ENCODE results near the gene ZBTB48. TPM values are rescaled to one million over a fixed set of nuclear protein-coding genes. Genes with fewer than 3 reads are reported as not detected.

ZBTB48 gene
- total RNA-seq, 1 donor from 2014 or later, result 18.3 TPM

DNA sequence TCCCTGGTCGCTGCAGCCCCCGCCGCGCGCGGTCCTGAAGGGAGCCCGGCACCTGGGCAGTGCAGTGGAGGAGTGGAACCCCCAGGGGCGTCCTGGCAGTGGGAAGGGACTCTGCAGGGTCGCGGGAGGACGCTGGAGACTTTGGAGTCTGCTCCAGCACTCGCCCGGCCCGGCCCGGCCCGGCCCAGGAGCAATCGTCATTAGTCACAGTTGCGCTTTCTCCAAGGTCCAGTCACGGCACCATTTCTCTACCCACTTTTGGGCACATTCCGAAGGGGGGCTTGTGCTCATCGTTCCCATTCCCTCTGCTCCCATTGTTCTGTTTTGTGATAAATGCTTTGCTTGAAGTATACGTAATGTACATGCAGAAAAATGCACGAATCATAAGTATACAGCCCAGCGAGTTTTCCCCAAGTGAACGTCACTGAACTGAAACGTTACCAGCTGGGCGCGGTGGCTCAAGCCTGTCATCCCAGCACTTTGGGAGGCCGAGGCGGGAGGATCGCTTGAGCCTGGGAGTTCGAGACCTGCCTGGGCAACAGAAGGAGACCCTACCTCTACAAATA, 45.9 kb downstream of the ZBTB48 start:
- H3K4me1 Mint-ChIP-seq, result peaks cover 16% of the 10 kb centered on the region
- Histone ChIP-seq H3K79me2 (ENCODE audit: low read depth) (peaks cover 51% of the 10 kb centered on the region), H3K27me3 (no peaks in the 10 kb centered on the region), H3K36me3 (no peaks in the 10 kb centered on the region), H3K27ac (no peak overlapping the region), H3K4me3 (peak overlapping the region; percentile 64), H3K9me3 (ENCODE audit: low read depth) (no peaks in the 10 kb centered on the region), H4K20me1 (ENCODE audit: low read depth) (peaks cover 52% of the 10 kb centered on the region), H3K4me2 (peak overlapping the region; percentile 91), H3K9ac (peak overlapping the region; percentile 74), H3K4me1 (peaks cover 8% of the 10 kb centered on the region), H2AFZ (replicated peaks) (no peak overlapping the region), H3F3A (ENCODE audit: low read depth) (peaks cover 27% of the 10 kb centered on the region)
- H3K27ac Mint-ChIP-seq, result peak overlapping the region; percentile 90
- TF ChIP-seq, protein P1, sequence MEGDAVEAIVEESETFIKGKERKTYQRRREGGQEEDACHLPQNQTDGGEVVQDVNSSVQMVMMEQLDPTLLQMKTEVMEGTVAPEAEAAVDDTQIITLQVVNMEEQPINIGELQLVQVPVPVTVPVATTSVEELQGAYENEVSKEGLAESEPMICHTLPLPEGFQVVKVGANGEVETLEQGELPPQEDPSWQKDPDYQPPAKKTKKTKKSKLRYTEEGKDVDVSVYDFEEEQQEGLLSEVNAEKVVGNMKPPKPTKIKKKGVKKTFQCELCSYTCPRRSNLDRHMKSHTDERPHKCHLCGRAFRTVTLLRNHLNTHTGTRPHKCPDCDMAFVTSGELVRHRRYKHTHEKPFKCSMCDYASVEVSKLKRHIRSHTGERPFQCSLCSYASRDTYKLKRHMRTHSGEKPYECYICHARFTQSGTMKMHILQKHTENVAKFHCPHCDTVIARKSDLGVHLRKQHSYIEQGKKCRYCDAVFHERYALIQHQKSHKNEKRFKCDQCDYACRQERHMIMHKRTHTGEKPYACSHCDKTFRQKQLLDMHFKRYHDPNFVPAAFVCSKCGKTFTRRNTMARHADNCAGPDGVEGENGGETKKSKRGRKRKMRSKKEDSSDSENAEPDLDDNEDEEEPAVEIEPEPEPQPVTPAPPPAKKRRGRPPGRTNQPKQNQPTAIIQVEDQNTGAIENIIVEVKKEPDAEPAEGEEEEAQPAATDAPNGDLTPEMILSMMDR (IDR thresholded peaks at IDR 0.05), result no peak
- TF ChIP-seq EZH2 (IDR thresholded peaks at IDR 0.05) (no peak), EZH2phosphoT487 (IDR thresholded peaks at IDR 0.05) (no peak)
- no peaks in the 10 kb centered on the region for H3K9me3 Mint-ChIP-seq
- peaks cover 29% of the 10 kb centered on the region for H3K36me3 Mint-ChIP-seq
- no peaks in the 10 kb centered on the region for H3K27me3 Mint-ChIP-seq (ENCODE audit: insufficient read depth, low read depth)
- DNase-seq (ENCODE audit: low spot score), result no peak
- H3K4me3 Mint-ChIP-seq, result peak overlapping the region; percentile 95

GRCh38 chr1:6627031-6627430, 47.2 kb downstream of the ZBTB48 start:
- H3K4me3 Mint-ChIP-seq, result peak overlapping the region; percentile 95
- H3K79me2 ChIP-seq (ENCODE audit: low read depth), result peaks cover 38% of the 10 kb centered on the region
- H3K36me3 ChIP-seq, result no peaks in the 10 kb centered on the region
- H3K27me3 Mint-ChIP-seq (ENCODE audit: insufficient read depth, low read depth), result peaks cover 1% of the 10 kb centered on the region
- peaks cover 16% of the 10 kb centered on the region for H3K4me1 Mint-ChIP-seq
- DNase-seq (ENCODE audit: low spot score), result no peak
- TF ChIP-seq, protein P1 (IDR thresholded peaks at IDR 0.05), result no peak
- no peak overlapping the region for H3K4me2 ChIP-seq
- H3K9me3 Mint-ChIP-seq, result no peaks in the 10 kb centered on the region
- H3K4me3 ChIP-seq, result no peak overlapping the region
- H3K36me3 Mint-ChIP-seq, result peaks cover 25% of the 10 kb centered on the region
- H3K27ac Mint-ChIP-seq, result no peak overlapping the region
- H2AFZ ChIP-seq (replicated peaks), result no peak overlapping the region
- no peaks in the 10 kb centered on the region for H3K9me3 ChIP-seq (ENCODE audit: low read depth)
- no peaks in the 10 kb centered on the region for H3K27me3 ChIP-seq
- H4K20me1 ChIP-seq (ENCODE audit: low read depth), result peaks cover 39% of the 10 kb centered on the region
- no peak overlapping the region for H3K27ac ChIP-seq
- H3F3A ChIP-seq (ENCODE audit: low read depth), result peaks cover 27% of the 10 kb centered on the region
- peaks cover 8% of the 10 kb centered on the region for H3K4me1 ChIP-seq
- H3K9ac ChIP-seq, result no peak overlapping the region

- Histone ChIP-seq H4K20me1 (ENCODE audit: low read depth) (peaks cover 30% of the 10 kb centered on the region), H3K9ac (no peak overlapping the region), H3K79me2 (ENCODE audit: low read depth) (peaks cover 28% of the 10 kb centered on the region), H3K4me1 (peaks cover 8% of the 10 kb centered on the region), H3F3A (ENCODE audit: low read depth) (peaks cover 19% of the 10 kb centered on the region), H3K27me3 (no peaks in the 10 kb centered on the region), H3K27ac (no peak overlapping the region), H3K4me2 (no peak overlapping the region), H3K4me3 (no peak overlapping the region), H3K9me3 (ENCODE audit: low read depth) (no peaks in the 10 kb centered on the region), H2AFZ (replicated peaks) (no peak overlapping the region), H3K36me3 (no peaks in the 10 kb centered on the region)
- peaks cover 20% of the 10 kb centered on the region for H3K36me3 Mint-ChIP-seq
- TF ChIP-seq EZH2phosphoT487 (IDR thresholded peaks at IDR 0.05) (no peak), EZH2 (IDR thresholded peaks at IDR 0.05) (no peak)
- TF ChIP-seq, protein P1 (IDR thresholded peaks at IDR 0.05), result no peak
- no peaks in the 10 kb centered on the region for H3K9me3 Mint-ChIP-seq
- DNase-seq (ENCODE audit: low spot score), result no peak
- peak overlapping the region; percentile 47 for H3K4me3 Mint-ChIP-seq
- peaks cover 16% of the 10 kb centered on the region for H3K4me1 Mint-ChIP-seq
- H3K27ac Mint-ChIP-seq, result no peak overlapping the region
- peaks cover 2% of the 10 kb centered on the region for H3K27me3 Mint-ChIP-seq (ENCODE audit: insufficient read depth, low read depth)
Measured at GRCh38 chr1:6627841-6628545, 48.2 kb downstream of the ZBTB48 start.

Data from neural progenitor cell (in vitro differentiated cells).